ENCODE results near the gene EHD1. TPM values are rescaled to one million over a fixed set of nuclear protein-coding genes. Genes with fewer than 3 reads are reported as not detected.

Gene EHD1
- total and polyA plus RNA-seq, 9 donors = 14.3 to 87.8 (median 33.5) TPM

- Histone ChIP-seq H3K4me3 (no peak overlapping the region), H3K27ac (peak overlapping the region; percentile 76 to 82), H3K9me3 (no peaks in the 10 kb centered on the region), H3K4me1 (ENCODE audit: insufficient read depth) (peaks cover 43% of the 10 kb centered on the region), H3K27me3 (no peaks in the 10 kb centered on the region), H3K36me3 (no peaks in the 10 kb centered on the region)
- TF ChIP-seq POLR2A (IDR thresholded peaks at IDR 0.05) (no peak), EP300 (IDR thresholded peaks at IDR 0.05) (no peak)
- TF ChIP-seq, protein P1, sequence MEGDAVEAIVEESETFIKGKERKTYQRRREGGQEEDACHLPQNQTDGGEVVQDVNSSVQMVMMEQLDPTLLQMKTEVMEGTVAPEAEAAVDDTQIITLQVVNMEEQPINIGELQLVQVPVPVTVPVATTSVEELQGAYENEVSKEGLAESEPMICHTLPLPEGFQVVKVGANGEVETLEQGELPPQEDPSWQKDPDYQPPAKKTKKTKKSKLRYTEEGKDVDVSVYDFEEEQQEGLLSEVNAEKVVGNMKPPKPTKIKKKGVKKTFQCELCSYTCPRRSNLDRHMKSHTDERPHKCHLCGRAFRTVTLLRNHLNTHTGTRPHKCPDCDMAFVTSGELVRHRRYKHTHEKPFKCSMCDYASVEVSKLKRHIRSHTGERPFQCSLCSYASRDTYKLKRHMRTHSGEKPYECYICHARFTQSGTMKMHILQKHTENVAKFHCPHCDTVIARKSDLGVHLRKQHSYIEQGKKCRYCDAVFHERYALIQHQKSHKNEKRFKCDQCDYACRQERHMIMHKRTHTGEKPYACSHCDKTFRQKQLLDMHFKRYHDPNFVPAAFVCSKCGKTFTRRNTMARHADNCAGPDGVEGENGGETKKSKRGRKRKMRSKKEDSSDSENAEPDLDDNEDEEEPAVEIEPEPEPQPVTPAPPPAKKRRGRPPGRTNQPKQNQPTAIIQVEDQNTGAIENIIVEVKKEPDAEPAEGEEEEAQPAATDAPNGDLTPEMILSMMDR (IDR thresholded peaks at IDR 0.05) = no peak
- intact Hi-C loops (cut with DNase I) = no loop called here
- DNase-seq = no peak
- WGBS, 3 donors = 71 to 87% (median 71%) methylated on average over 15 of the region's 15 CpGs
Measured at GRCh38 chr11:64865286-64866172, 12.9 kb downstream of the EHD1 start.

GRCh38 chr11:64864473-64865285 is 13.7 kb downstream of the EHD1 start:
- H3K4me3 ChIP-seq = no peak overlapping the region
- no peak for TF ChIP-seq EP300 (IDR thresholded peaks at IDR 0.05)
- TF ChIP-seq POLR2A (IDR thresholded peaks at IDR 0.05) = no peak
- TF ChIP-seq, protein P1 (IDR thresholded peaks at IDR 0.05) = no peak
- H3K4me1 ChIP-seq (ENCODE audit: insufficient read depth) = peaks cover 40% of the 10 kb centered on the region
- H3K27me3 ChIP-seq = no peaks in the 10 kb centered on the region
- no peaks in the 10 kb centered on the region for H3K36me3 ChIP-seq
- intact Hi-C loops (cut with DNase I) = no loop called here
- DNase-seq = peak; percentile 74 to 80 (median 79)
- no peaks in the 10 kb centered on the region for H3K9me3 ChIP-seq
- peak overlapping the region; percentile 76 to 82 for H3K27ac ChIP-seq
- 30 to 38% (median 34%) methylated on average over 18 of the region's 18 CpGs for WGBS, 3 donors

DNA sequence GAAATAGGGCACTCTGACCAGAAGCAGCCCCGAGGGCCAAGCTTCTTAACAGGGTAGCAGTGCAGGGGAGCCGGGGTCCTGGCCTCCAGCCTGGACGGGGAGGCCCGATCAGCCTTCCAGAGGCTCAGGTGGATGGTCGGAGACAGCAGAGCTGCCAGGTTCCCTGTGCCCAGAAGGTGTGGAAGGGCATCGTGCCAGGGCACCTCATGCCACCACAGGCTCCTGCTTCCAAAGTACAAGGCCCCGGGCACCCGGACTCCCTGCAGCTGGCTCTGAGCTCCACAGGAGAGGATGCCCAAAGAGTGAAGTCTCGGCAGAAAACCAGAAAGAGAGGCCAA is 14.3 kb downstream of the EHD1 start:
- Histone ChIP-seq H3K4me3 (no peak overlapping the region), H3K27ac (peak overlapping the region; percentile 63 to 82), H3K9me3 (no peaks in the 10 kb centered on the region), H3K27me3 (no peaks in the 10 kb centered on the region), H3K36me3 (no peaks in the 10 kb centered on the region), H3K4me1 (ENCODE audit: insufficient read depth) (peaks cover 35% of the 10 kb centered on the region)
- DNase-seq = peak in 1 of 5 donors; percentile 50
- intact Hi-C loops (cut with DNase I) = no loop called here
- 17 to 22% (median 21%) methylated on average over 9 of the region's 9 CpGs for whole genome bisulfite sequencing, 3 donors
- TF ChIP-seq, protein P1 (IDR thresholded peaks at IDR 0.05) = no peak
- TF ChIP-seq POLR2A (IDR thresholded peaks at IDR 0.05) (peak; percentile 12), EP300 (IDR thresholded peaks at IDR 0.05) (no peak)

DNA sequence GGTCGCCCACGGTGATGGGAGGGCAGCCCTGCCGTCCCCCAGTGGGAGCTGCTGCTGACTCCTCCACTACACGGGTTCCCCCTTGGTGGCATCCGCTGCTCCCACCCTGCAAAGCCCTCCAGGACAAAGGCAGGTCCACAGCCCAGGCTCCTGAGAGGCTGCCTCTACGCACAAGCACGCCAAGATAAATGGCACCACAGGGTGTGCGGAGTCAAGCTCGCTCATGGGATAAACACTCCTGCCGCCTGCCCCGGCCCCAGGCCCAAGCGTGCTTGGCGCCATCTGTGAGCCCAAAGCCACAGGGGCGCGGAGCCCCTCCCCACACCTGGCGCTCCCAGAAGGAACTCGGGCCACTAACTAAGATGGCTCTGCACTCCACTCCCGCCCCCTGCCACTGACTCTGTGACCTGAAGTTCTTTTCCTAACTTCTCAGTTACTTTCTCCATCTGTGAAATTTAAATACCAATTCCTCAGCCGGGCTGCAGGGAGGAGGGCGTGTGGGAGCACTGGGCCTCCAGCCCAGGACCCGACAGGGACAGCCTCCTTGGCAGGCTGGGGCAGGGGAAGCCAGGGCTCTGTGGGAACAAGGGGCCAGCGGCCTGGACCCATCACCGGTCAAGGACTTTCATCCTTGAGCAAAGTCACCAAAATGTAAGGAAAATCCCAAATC is 14.9 kb downstream of the EHD1 start:
- TF ChIP-seq EP300 (IDR thresholded peaks at IDR 0.05) (no peak), POLR2A (IDR thresholded peaks at IDR 0.05) (no peak)
- TF ChIP-seq, protein P1 (IDR thresholded peaks at IDR 0.05) = no peak
- peak; percentile 52 to 78 (median 64) for DNase-seq
- Histone ChIP-seq H3K4me1 (ENCODE audit: insufficient read depth) (peaks cover 29% of the 10 kb centered on the region), H3K36me3 (no peaks in the 10 kb centered on the region), H3K27ac (peak overlapping the region; percentile 63 to 82), H3K9me3 (no peaks in the 10 kb centered on the region), H3K4me3 (no peak overlapping the region), H3K27me3 (no peaks in the 10 kb centered on the region)
- 21 to 37% (median 28%) methylated on average over 23 of the region's 23 CpGs for WGBS, 3 donors
- intact Hi-C loops (cut with DNase I) = no loop called here

Measured in ovary (tissue), 9 donors.